ENCODE data around the gene RAB8B. TPM values are rescaled to one million over a fixed set of nuclear protein-coding genes. Genes with fewer than 3 reads are reported as not detected.
A peak's percentile ranks its signal among the peaks of the same experiment; 100 is the strongest.

The RAB8B gene
- polyA plus RNA-seq, 4 donors = 25.5 to 33.4 (median 30.9) TPM

GRCh38 chr15:63181648-63182047 is 7.8 kb upstream of the RAB8B start:
- no peak for DNase-seq (ENCODE audit: low read depth in 4 of 4, low spot score in 2 of 4)

- DNase-seq (ENCODE audit: low read depth in 4 of 4, low spot score in 2 of 4) = no peak
Observed at GRCh38 chr15:63185206-63185605, 4.2 kb upstream of the RAB8B start.

GRCh38 chr15:63186065-63186464 is 3.3 kb upstream of the RAB8B start:
- no peak for DNase-seq (ENCODE audit: low read depth in 4 of 4, low spot score in 2 of 4)

GRCh38 chr15:63187589-63188226 is 1.7 kb upstream of the RAB8B start:
- no peak for DNase-seq (ENCODE audit: low read depth in 4 of 4, low spot score in 2 of 4)

- no peak for DNase-seq (ENCODE audit: low read depth in 4 of 4, low spot score in 2 of 4)
Observed at GRCh38 chr15:63188247-63188925, 1.0 kb upstream of the RAB8B start.

- no peak for DNase-seq (ENCODE audit: low read depth in 4 of 4, low spot score in 2 of 4)
Observed at GRCh38 chr15:63189941-63190768, 749 bp downstream of the RAB8B start.

- DNase-seq (ENCODE audit: low read depth in 4 of 4, low spot score in 2 of 4) = no peak
Observed at GRCh38 chr15:63190769-63191649, 1.6 kb downstream of the RAB8B start.

- no peak for DNase-seq (ENCODE audit: low read depth in 4 of 4, low spot score in 2 of 4)
Observed at GRCh38 chr15:63191895-63192618, 2.7 kb downstream of the RAB8B start.

- DNase-seq (ENCODE audit: low read depth in 4 of 4, low spot score in 2 of 4) = no peak
Observed at GRCh38 chr15:63192619-63193206, 3.3 kb downstream of the RAB8B start.

- no peak for DNase-seq (ENCODE audit: low read depth in 4 of 4, low spot score in 2 of 4)
Observed at GRCh38 chr15:63194302-63194701, 4.9 kb downstream of the RAB8B start.

- DNase-seq (ENCODE audit: low read depth in 4 of 4, low spot score in 2 of 4) = no peak
Observed at GRCh38 chr15:63194880-63195568, 5.6 kb downstream of the RAB8B start.

- DNase-seq (ENCODE audit: low read depth in 4 of 4, low spot score in 2 of 4) = no peak
Observed at GRCh38 chr15:63195569-63196015, 6.2 kb downstream of the RAB8B start.

GRCh38 chr15:63196842-63197241 is 7.4 kb downstream of the RAB8B start:
- DNase-seq (ENCODE audit: low read depth in 4 of 4, low spot score in 2 of 4) = no peak

- no peak for DNase-seq (ENCODE audit: low read depth in 4 of 4, low spot score in 2 of 4)
Observed at GRCh38 chr15:63197626-63198025, 8.2 kb downstream of the RAB8B start.

- DNase-seq (ENCODE audit: low read depth in 4 of 4, low spot score in 2 of 4) = no peak
Observed at GRCh38 chr15:63198371-63199250, 9.2 kb downstream of the RAB8B start.

- DNase-seq (ENCODE audit: low read depth in 4 of 4, low spot score in 2 of 4) = no peak
Observed at GRCh38 chr15:63200464-63201249, 11.3 kb downstream of the RAB8B start.

- peak in 1 of 4 donors; percentile 37 for DNase-seq (ENCODE audit: low read depth in 4 of 4, low spot score in 2 of 4)
Observed at GRCh38 chr15:63202861-63203260, 13.5 kb downstream of the RAB8B start.

All from left renal cortex interstitium (tissue), 4 donors.